GM12864 (cell line): ENCODE results near the gene MEIS3.
A peak's percentile ranks its signal among the peaks of the same experiment; 100 is the strongest.
"Not testable (repeated sequence)": the region's sequence is repeated elsewhere in the genome, so short reads cannot be mapped to it uniquely, and the experiment has no call there.

Experiments used
- DNase-seq: peaks from one replicate; pipeline ENCODE4 v3.0.0-alpha.2; 2011; ENCODE audit warnings: low read depth
- H3K4me3 ChIP-seq: 2 replicates; pipeline ENCODE4 v1.5.1; 2011; ENCODE audit warnings: mild to moderate bottlenecking, low read depth, low read length, control low read depth
- TF ChIP-seq, protein P1 (sequence below): IDR thresholded peaks from 2 replicates; pipeline ENCODE4 v1.5.1; 2011; ENCODE audit warnings: low read depth, mild to moderate bottlenecking, moderate library complexity, low read length, control low read depth, inconsistent platforms; ENCODE audit errors: missing control alignments

The MEIS3 gene

DNA sequence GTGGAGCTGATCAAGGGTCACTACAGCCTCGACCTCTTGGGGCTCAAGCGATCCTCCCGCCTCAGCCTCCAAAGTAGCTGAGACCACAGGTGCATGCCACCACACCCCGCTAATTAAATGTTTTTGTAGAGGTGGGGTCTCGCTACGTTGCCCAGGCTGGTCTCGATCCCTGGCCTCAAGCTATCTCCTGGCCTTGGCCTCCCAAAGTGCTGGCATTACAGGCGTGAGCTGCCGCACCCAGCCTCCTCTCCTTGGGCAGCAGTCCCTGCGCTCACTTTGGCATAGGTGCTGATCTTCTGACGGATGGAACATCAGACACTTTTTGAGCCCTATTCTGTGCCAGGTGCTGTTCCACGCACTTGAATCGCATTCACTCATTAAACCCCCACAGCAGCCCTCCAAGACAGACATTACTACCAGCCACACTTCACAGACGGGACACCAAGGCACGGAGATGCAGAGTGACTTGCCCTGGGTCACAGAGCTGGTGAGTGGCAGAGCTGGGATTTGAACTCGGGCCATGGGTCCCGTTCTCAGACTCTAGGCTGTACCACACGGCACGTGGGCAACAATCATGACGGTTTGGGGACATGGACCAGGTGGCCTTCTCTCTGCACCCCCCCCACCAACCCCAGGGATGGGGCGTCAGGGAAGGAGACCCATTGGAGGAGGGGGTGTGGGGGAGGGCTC is 3.2 kb downstream of the MEIS3 start:
- no peak for DNase-seq
- no peak overlapping the region for H3K4me3 ChIP-seq
- TF ChIP-seq, protein P1, sequence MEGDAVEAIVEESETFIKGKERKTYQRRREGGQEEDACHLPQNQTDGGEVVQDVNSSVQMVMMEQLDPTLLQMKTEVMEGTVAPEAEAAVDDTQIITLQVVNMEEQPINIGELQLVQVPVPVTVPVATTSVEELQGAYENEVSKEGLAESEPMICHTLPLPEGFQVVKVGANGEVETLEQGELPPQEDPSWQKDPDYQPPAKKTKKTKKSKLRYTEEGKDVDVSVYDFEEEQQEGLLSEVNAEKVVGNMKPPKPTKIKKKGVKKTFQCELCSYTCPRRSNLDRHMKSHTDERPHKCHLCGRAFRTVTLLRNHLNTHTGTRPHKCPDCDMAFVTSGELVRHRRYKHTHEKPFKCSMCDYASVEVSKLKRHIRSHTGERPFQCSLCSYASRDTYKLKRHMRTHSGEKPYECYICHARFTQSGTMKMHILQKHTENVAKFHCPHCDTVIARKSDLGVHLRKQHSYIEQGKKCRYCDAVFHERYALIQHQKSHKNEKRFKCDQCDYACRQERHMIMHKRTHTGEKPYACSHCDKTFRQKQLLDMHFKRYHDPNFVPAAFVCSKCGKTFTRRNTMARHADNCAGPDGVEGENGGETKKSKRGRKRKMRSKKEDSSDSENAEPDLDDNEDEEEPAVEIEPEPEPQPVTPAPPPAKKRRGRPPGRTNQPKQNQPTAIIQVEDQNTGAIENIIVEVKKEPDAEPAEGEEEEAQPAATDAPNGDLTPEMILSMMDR = no peak

DNA sequence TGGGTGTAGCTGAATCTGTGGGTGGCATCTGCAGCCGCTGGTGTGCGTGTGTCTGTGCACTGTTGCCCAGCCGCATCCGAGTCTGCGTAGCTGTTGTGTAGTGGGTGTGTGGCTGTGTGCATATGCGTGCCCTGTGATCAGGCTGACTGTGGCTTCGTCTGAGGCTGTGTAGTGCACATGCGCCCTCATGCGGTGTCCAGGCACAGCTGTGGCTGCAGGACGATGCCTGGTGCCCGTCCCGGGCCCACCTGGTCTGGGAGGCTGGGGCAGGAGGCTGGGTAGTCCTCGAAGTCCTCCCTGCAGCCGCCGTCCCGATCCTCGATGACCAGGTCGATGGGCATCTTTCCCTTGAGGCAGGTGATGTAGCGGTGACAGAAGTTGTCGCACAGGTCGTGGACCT is 4.9 kb downstream of the MEIS3 start:
- no peak overlapping the region for H3K4me3 ChIP-seq
- TF ChIP-seq, protein P1 = peak; percentile 26
- DNase-seq = no peak

DNA sequence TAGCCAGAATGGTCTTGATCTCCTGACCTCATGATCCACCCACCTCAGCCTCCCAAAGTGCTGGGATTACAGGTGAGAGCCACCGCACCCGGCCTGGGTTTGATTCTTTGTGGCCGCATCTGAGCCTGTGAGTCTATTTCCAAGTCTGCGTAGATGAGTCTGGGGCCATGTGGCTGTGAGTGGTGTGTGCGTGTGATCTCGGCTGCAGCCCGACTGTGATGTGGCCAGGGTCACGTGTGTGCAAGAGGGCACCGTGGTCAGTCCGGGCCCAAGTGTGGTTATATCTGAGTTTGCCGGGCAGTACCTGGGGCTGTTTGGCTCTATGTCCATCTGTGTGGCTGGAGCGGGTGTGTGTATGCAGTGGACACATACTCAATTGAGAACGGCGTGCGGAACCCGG is 5.4 kb downstream of the MEIS3 start:
- TF ChIP-seq, protein P1 = no peak
- no peak for DNase-seq

DNA sequence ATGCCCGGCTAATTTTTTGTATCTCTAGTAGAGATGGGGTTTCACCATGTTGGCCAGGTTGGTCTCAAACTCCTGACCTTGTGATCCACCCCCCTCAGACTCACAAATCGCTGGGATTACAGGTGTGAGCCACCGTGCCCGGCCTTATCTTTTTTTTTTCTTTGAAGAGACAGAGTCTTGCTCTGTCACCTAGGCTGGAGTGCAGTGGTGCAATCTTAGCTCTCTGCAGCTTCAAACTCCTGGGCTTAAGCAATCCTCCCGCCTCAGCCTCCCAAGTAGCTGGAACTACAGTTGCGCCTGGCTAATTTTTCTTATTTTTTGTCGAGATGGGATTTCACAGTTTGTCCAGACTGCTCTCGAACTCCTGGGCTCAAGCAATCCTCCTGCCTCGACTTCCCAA is 7.6 kb downstream of the MEIS3 start:
- not testable (repeated sequence) for H3K4me3 ChIP-seq, DNase-seq

More for the DNA sequence above, 5.4 kb downstream of the MEIS3 start:
- H3K4me3 ChIP-seq = no peak overlapping the region

DNA sequence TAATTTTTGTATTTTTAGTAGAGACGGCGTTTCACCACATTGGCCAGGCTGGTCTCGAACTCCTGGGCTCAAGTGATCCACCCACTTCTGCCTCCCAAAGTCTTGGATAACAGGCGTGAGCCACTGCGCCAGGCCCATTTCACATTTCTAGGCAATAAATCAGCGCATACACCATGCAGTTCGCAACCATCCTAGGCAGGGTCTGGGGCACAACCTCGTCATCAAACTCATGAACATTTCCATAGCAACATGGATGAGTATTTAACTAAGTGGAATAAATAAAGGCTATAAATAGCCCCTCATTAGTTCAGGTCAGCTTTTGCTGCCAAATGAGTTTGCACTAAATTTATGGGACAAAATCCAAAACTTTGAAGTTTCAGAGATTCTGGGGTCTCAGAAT is 8.2 kb downstream of the MEIS3 start:
- no peak overlapping the region for H3K4me3 ChIP-seq
- TF ChIP-seq, protein P1 = no peak
- DNase-seq = no peak

DNA sequence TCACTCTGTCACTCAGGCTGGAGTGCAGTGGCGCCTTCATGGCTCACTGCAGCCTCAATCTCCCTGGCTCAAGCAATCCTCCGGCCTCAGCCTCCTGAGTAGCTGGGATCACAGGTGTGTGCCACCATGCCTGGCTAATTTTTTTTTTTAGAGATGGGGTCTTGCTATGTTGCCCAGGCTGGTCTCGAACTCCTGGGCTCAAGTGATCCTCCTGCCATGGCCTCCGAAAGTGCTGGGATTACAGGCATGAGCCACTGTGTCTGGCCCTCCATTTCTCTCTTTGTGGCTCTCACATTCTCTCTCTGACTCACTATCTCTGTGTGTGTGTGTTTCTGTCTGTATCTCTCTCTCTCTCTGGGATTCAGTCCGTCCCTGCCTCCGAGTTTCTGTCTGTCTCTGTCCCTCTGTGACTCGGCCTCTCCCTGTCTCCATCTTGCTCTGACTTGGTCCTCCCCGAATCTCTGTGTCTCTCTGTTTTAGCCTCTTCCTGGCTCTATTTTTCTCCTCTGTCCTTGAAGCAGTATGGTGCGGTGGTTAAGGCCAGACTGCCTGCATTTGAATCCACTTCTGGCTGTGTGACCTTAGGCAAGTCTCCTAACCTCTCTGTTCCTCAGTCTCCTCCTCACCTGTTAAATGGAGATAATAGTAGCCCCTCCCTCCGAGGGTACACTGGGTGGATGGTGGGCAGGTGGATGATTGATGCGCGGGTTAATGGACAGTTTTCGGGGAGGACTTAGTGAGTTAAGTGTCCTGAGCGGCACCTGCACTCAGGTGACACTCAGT is 11.0 kb downstream of the MEIS3 start:
- DNase-seq = no peak
- TF ChIP-seq, protein P1 = no peak
- no peak overlapping the region for H3K4me3 ChIP-seq

DNA sequence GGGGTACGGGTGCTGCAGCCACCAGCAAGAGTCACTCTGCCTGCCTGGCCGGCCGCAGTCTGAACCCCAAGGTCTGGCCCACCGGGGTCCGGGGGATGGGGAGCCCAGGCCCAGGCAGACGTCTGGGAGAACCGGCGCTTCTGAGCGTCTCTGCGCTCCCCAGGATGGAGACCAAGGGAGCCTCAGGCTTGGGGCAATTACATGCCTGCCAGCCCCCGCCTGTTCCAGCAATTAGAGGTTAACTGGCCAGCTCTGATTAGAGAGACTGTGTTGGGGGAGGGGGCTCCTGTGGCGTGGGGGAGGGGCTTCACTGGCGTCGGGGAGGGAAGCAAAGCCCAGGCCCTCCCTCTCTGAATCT is 11.9 kb downstream of the MEIS3 start:
- no peak overlapping the region for H3K4me3 ChIP-seq
- DNase-seq = no peak
- TF ChIP-seq, protein P1 = no peak
